ENCODE data around the gene AGL.
"Not testable (repeated sequence)": the region's sequence is repeated elsewhere in the genome, so short reads cannot be mapped to it uniquely, and the experiment has no call there.

The AGL gene

DNA sequence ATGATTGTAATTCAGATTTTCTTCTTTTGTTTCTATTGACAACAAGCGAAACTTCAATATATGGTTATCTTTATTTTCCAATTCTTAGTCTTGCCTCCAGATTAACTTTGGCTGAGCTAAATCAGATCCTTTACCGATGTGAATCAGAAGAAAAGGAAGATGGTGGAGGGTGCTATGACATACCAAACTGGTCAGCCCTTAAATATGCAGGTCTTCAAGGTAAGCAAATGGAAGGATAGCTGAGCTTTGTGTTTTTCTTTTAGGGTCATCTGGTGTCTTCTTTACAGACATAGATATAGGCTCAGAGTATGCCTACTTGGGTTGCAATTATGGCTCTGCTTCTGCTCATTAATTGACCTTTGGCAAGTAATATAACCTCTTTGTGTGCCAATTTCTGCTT lies 37.7 kb downstream of the AGL start:
- Histone ChIP-seq H3K4me1 (ENCODE audit: insufficient read depth, low read length, poor library complexity, severe bottlenecking) (no peaks in the 10 kb centered on the region), H3F3A (ENCODE audit: low read depth) (no peaks in the 10 kb centered on the region), H2AFZ (ENCODE audit: low read length) (no peak overlapping the region), H3K9me3 (ENCODE audit: insufficient read depth, low read depth, low read length) (no peaks in the 10 kb centered on the region), H3K27me3 (ENCODE audit: insufficient read depth, low read length, poor library complexity, severe bottlenecking) (no peaks in the 10 kb centered on the region), H3K36me3 (ENCODE audit: insufficient read depth, low read length) (peaks cover 18% of the 10 kb centered on the region), H3K9me2 (replicated peaks; ENCODE audit: low read depth, low read length) (no peaks in the 10 kb centered on the region), H4K20me1 (ENCODE audit: insufficient read depth, low read length, poor library complexity, severe bottlenecking) (no peaks in the 10 kb centered on the region), H3K4me2 (ENCODE audit: low read depth, low read length, poor library complexity, severe bottlenecking) (no peak overlapping the region), H3K79me2 (ENCODE audit: insufficient read depth, low read length) (no peaks in the 10 kb centered on the region), H3K4me3 (ENCODE audit: low read length, poor library complexity, severe bottlenecking) (no peak overlapping the region), H3K9ac (ENCODE audit: low read depth, low read length, poor library complexity, severe bottlenecking) (no peak overlapping the region)
- TF ChIP-seq, protein P1, sequence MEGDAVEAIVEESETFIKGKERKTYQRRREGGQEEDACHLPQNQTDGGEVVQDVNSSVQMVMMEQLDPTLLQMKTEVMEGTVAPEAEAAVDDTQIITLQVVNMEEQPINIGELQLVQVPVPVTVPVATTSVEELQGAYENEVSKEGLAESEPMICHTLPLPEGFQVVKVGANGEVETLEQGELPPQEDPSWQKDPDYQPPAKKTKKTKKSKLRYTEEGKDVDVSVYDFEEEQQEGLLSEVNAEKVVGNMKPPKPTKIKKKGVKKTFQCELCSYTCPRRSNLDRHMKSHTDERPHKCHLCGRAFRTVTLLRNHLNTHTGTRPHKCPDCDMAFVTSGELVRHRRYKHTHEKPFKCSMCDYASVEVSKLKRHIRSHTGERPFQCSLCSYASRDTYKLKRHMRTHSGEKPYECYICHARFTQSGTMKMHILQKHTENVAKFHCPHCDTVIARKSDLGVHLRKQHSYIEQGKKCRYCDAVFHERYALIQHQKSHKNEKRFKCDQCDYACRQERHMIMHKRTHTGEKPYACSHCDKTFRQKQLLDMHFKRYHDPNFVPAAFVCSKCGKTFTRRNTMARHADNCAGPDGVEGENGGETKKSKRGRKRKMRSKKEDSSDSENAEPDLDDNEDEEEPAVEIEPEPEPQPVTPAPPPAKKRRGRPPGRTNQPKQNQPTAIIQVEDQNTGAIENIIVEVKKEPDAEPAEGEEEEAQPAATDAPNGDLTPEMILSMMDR (conservative IDR thresholded peaks at IDR 0.05; ENCODE audit: low read length) = no peak
- no peak for TF ChIP-seq EZH2phosphoT487 (IDR thresholded peaks at IDR 0.05; ENCODE audit: borderline replicate concordance)

DNA sequence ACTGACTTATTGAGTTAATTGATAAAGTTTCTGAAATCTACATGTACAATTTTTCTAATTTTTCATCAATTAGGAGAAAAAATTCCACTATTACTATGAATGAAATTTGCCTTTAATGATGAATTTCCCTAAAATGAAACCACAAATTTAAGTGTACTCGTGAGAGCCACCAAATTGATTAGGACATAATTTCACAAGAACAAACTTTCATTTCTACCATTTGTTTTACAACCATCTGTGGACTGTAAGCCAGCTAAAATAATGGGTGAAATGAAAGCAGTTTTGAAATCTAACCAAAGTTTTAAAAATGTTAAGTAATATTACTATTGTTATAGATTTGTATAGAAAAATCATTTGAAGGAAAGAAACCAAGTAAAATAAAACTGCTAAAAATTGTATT lies 41.8 kb downstream of the AGL start:
- H3K36me3 ChIP-seq (ENCODE audit: insufficient read depth, low read length) = peaks cover 9% of the 10 kb centered on the region; the same call in 1 of the 2 replicates
- H3K27me3 ChIP-seq (ENCODE audit: insufficient read depth, low read length, poor library complexity, severe bottlenecking) = no peaks in the 10 kb centered on the region
- no peak overlapping the region for H3K4me2 ChIP-seq (ENCODE audit: low read depth, low read length, poor library complexity, severe bottlenecking)
- H3K9me3 ChIP-seq (ENCODE audit: insufficient read depth, low read depth, low read length) = no peaks in the 10 kb centered on the region
- no peaks in the 10 kb centered on the region for H3K79me2 ChIP-seq (ENCODE audit: insufficient read depth, low read length)
- TF ChIP-seq, protein P1 (conservative IDR thresholded peaks at IDR 0.05; ENCODE audit: low read length) = no peak
- TF ChIP-seq EZH2phosphoT487 (IDR thresholded peaks at IDR 0.05; ENCODE audit: borderline replicate concordance) = no peak
- no peak overlapping the region for H3K9ac ChIP-seq (ENCODE audit: low read depth, low read length, poor library complexity, severe bottlenecking)
- H4K20me1 ChIP-seq (ENCODE audit: insufficient read depth, low read length, poor library complexity, severe bottlenecking) = no peaks in the 10 kb centered on the region
- H2AFZ ChIP-seq (ENCODE audit: low read length) = no peak overlapping the region
- H3F3A ChIP-seq (ENCODE audit: low read depth) = no peaks in the 10 kb centered on the region
- no peaks in the 10 kb centered on the region for H3K9me2 ChIP-seq (replicated peaks; ENCODE audit: low read depth, low read length)
- H3K4me1 ChIP-seq (ENCODE audit: insufficient read depth, low read length, poor library complexity, severe bottlenecking) = no peaks in the 10 kb centered on the region
- H3K4me3 ChIP-seq (ENCODE audit: low read length, poor library complexity, severe bottlenecking) = no peak overlapping the region

DNA sequence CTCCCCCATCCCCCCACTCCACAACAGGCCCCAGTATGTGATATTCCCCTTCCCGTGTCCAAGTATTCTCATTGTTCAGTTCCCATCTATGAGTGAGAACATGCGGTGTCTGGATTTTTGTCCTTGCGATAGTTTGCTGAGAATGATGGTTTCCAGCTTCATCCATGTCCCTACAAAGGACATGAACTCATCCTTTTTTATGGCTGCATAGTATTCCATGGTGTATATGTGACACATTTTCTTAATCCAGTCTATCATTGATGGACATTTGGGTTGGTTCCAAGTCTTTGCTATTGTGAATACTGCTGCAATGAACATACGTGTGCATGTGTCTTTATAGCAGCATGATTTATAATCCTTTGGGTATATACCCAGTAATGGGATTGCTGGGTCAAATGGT lies 53.1 kb downstream of the AGL start:
- not testable (repeated sequence) for H3K9ac ChIP-seq (ENCODE audit: low read depth, low read length, poor library complexity, severe bottlenecking)

DNA sequence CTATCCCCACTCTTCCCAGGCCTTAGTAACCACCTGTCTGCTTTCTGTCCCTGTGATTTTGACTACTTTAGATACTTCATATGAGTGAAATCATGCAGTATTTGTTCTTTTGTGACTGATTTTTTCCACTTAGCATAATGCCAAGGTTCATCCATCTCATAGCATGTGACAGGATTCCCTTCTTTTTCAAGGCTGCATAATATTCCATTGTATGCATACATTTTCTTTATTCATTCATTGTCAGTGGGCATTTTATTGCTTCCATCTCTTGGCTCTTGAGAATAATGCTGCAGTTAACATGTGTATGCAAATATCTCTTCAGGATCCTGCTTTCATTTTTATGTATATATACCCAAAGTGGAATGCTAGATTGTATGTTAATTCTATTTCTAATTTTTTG lies 56.4 kb downstream of the AGL start:
- H3K9me3 ChIP-seq (ENCODE audit: insufficient read depth, low read depth, low read length) = no peaks in the 10 kb centered on the region
- no peak overlapping the region for H3K4me2 ChIP-seq (ENCODE audit: low read depth, low read length, poor library complexity, severe bottlenecking)
- no peaks in the 10 kb centered on the region for H3K4me1 ChIP-seq (ENCODE audit: insufficient read depth, low read length, poor library complexity, severe bottlenecking)
- H3K9ac ChIP-seq (ENCODE audit: low read depth, low read length, poor library complexity, severe bottlenecking) = no peak overlapping the region
- H3K9me2 ChIP-seq (replicated peaks; ENCODE audit: low read depth, low read length) = no peaks in the 10 kb centered on the region
- H3K4me3 ChIP-seq (ENCODE audit: low read length, poor library complexity, severe bottlenecking) = no peak overlapping the region
- no peaks in the 10 kb centered on the region for H4K20me1 ChIP-seq (ENCODE audit: insufficient read depth, low read length, poor library complexity, severe bottlenecking)
- no peaks in the 10 kb centered on the region for H3K27me3 ChIP-seq (ENCODE audit: insufficient read depth, low read length, poor library complexity, severe bottlenecking)
- no peaks in the 10 kb centered on the region for H3F3A ChIP-seq (ENCODE audit: low read depth)
- no peaks in the 10 kb centered on the region for H3K79me2 ChIP-seq (ENCODE audit: insufficient read depth, low read length)
- peaks cover 8% of the 10 kb centered on the region; the same call in 1 of the 2 replicates for H3K36me3 ChIP-seq (ENCODE audit: insufficient read depth, low read length)
- no peak overlapping the region for H2AFZ ChIP-seq (ENCODE audit: low read length)
- TF ChIP-seq, protein P1 (conservative IDR thresholded peaks at IDR 0.05; ENCODE audit: low read length) = no peak
- TF ChIP-seq EZH2phosphoT487 (IDR thresholded peaks at IDR 0.05; ENCODE audit: borderline replicate concordance) = no peak

More for the DNA sequence above, 53.1 kb downstream of the AGL start:
- not testable (repeated sequence) for H3K79me2 ChIP-seq (ENCODE audit: insufficient read depth, low read length); H3K4me3 ChIP-seq (ENCODE audit: low read length, poor library complexity, severe bottlenecking); H2AFZ ChIP-seq (ENCODE audit: low read length); H4K20me1 ChIP-seq (ENCODE audit: insufficient read depth, low read length, poor library complexity, severe bottlenecking); H3F3A ChIP-seq (ENCODE audit: low read depth); H3K4me2 ChIP-seq (ENCODE audit: low read depth, low read length, poor library complexity, severe bottlenecking); H3K4me1 ChIP-seq (ENCODE audit: insufficient read depth, low read length, poor library complexity, severe bottlenecking); H3K9me2 ChIP-seq (replicated peaks; ENCODE audit: low read depth, low read length); H3K9me3 ChIP-seq (ENCODE audit: insufficient read depth, low read depth, low read length); H3K27me3 ChIP-seq (ENCODE audit: insufficient read depth, low read length, poor library complexity, severe bottlenecking); H3K36me3 ChIP-seq (ENCODE audit: insufficient read depth, low read length)

Data from Loucy (cell line).